Measurements from ENCODE around the gene ESRRG.

DNA sequence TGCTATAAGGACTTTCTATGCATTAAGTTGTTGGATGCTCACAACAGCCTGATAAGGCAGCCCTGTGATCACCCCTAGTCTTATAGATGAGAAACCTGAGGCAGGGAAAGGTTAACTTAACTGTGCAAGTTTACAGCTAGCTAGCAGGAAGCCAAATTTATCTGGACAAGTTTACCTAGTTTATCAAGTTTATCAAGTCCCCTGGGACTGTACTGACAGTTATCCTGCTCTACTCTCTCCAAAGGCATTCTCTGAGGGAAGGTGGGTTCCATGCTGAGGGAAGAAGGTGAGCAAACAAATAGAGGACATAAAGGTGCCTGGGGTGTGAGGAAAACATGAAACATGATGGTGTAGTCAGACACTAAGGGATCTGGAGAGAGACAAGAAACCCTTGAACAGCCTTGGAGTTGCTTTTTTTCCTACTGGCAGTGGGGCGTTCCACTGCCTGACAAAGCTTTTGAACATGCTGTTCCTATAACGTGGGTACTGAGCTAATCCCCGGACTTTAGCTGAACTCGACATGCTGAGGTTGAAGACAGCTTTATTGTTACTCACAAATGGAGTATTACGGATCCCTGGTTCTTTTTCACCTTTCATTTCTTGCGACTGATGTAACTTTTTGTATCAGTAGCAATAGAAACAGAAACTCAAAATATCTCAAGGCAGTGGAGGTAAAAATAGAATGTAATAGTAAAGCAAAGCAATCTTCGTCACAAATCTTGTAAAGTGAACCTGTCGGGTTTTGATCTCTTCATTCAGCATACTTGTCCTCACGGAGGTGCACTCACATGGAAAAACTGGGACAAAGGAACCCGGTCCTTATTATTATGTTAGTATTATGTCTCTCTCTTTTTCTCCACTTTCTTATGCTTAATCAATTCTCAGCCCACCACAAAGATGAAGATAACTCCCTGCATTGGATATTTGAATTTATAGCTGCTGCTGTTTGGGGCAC is 42.4 kb upstream of the ESRRG start:
- TF ChIP-seq CTCF (IDR thresholded peaks at IDR 0.05; ENCODE audit: poor library complexity, severe bottlenecking) (no peak), EZH2 (IDR thresholded peaks at IDR 0.05; ENCODE audit: borderline replicate concordance, insufficient read depth, low read length, poor library complexity, severe bottlenecking) (no peak), RAD21 (conservative IDR thresholded peaks at IDR 0.05) (no peak)
